Measurements from ENCODE around the gene IL10RA.

GRCh38 chr11:117972629-117973502 is 13.3 kb upstream of the IL10RA start:
- no peak for TF ChIP-seq ZBTB33 (IDR thresholded peaks at IDR 0.05; ENCODE audit: extremely low read depth, insufficient replicate concordance, low read length)
- TF ChIP-seq EZH2phosphoT487 (IDR thresholded peaks at IDR 0.05; ENCODE audit: borderline replicate concordance) = no peak
- TF ChIP-seq, protein P1, sequence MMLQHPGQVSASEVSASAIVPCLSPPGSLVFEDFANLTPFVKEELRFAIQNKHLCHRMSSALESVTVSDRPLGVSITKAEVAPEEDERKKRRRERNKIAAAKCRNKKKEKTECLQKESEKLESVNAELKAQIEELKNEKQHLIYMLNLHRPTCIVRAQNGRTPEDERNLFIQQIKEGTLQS (IDR thresholded peaks at IDR 0.05) = no peak
- TF ChIP-seq, protein P2, sequence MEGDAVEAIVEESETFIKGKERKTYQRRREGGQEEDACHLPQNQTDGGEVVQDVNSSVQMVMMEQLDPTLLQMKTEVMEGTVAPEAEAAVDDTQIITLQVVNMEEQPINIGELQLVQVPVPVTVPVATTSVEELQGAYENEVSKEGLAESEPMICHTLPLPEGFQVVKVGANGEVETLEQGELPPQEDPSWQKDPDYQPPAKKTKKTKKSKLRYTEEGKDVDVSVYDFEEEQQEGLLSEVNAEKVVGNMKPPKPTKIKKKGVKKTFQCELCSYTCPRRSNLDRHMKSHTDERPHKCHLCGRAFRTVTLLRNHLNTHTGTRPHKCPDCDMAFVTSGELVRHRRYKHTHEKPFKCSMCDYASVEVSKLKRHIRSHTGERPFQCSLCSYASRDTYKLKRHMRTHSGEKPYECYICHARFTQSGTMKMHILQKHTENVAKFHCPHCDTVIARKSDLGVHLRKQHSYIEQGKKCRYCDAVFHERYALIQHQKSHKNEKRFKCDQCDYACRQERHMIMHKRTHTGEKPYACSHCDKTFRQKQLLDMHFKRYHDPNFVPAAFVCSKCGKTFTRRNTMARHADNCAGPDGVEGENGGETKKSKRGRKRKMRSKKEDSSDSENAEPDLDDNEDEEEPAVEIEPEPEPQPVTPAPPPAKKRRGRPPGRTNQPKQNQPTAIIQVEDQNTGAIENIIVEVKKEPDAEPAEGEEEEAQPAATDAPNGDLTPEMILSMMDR (IDR thresholded peaks at IDR 0.05 in 2 of 3, conservative IDR thresholded peaks at IDR 0.05 in 1 of 3; ENCODE audit: borderline replicate concordance in 1 of 3, insufficient read depth in 1 of 3, low read depth in 2 of 3, low read length in 2 of 3) = no peak
- TF ChIP-seq POLR2A (IDR thresholded peaks at IDR 0.05; ENCODE audit: borderline replicate concordance, extremely low read depth, insufficient read depth, insufficient read length) = no peak
- no peak for TF ChIP-seq ZNF274 (IDR thresholded peaks at IDR 0.05; ENCODE audit: low read depth, low read length)
- no peak for TF ChIP-seq TCF7L2 (IDR thresholded peaks at IDR 0.05; ENCODE audit: borderline replicate concordance, extremely low read depth, insufficient read depth, insufficient read length)
- TF ChIP-seq, protein P3, sequence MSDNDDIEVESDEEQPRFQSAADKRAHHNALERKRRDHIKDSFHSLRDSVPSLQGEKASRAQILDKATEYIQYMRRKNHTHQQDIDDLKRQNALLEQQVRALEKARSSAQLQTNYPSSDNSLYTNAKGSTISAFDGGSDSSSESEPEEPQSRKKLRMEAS (IDR thresholded peaks at IDR 0.05) = no peak

Data from HCT116 (cell line).